Upper lobe of right lung (tissue), 1 donor: Measurements from ENCODE around the gene COL5A1. TPM values are rescaled to one million over a fixed set of nuclear protein-coding genes. Genes with fewer than 3 reads are reported as not detected.

ENCODE experiments used
- ATAC-seq: fragments of 200-7000 bp; cut with Tn5 transposase; one replicate; pipeline ENCODE4 v1.9.1; 2020; ENCODE audit warnings: mild to moderate bottlenecking, moderate library complexity
- DNase-seq: peaks from one replicate; pipeline ENCODE4 v3.0.0-alpha.2; 2020
- H3K27ac ChIP-seq: fragments of 200-600 bp; one replicate; pipeline ENCODE4 v1.8.0; 2022
- H3K27me3 ChIP-seq: fragments of 200-600 bp; one replicate; pipeline ENCODE4 v1.8.0; 2022; ENCODE audit warnings: mild to moderate bottlenecking
- H3K36me3 ChIP-seq: fragments of 200-600 bp; one replicate; pipeline ENCODE4 v1.8.0; 2022
- H3K4me1 ChIP-seq: fragments of 200-600 bp; one replicate; pipeline ENCODE4 v1.8.0; 2022
- H3K4me3 ChIP-seq: fragments of 200-600 bp; one replicate; pipeline ENCODE4 v1.8.0; 2022; ENCODE audit warnings: mild to moderate bottlenecking
- H3K9me3 ChIP-seq: fragments of 200-600 bp; one replicate; pipeline ENCODE4 v1.8.0; 2022
- CTCF ChIP-seq: fragments of 200-600 bp; IDR thresholded peaks from one replicate; pipeline ENCODE4 v1.8.0; 2022; ENCODE audit warnings: antibody characterized with exemption
- intact Hi-C: fragments of 100-400 bp; cut with DNase I; formaldehyde crosslinking; loops from one replicate; pipeline ENCODE4 v1.11.0; 2022
- total RNA-seq: library from RNA; stranded (reverse); fragmentation: NEBNext Ultra II Directional; extraction: Animal tissue kit (Norgen Biotek cat#: 25700); gene quantifications from one replicate; pipeline ENCODE4 v1.2.1, GENCODE V29; 2021
- donor health status: DM: no; HTN: yes; CAD: no; lungs with severe emphysema.

The COL5A1 gene
- total RNA-seq, 1 donor from 2014 or later: 37.8 TPM

GRCh38 chr9:134809292-134809691, 167.7 kb downstream of the COL5A1 start:
- no peaks in the 10 kb centered on the region for H3K4me1 ChIP-seq
- H3K36me3 ChIP-seq: no peaks in the 10 kb centered on the region
- intact Hi-C loops: no loop called here
- H3K9me3 ChIP-seq: no peaks in the 10 kb centered on the region
- no peak for TF ChIP-seq CTCF
- no peak for DNase-seq
- no peak overlapping the region for H3K4me3 ChIP-seq
- H3K27ac ChIP-seq: no peak overlapping the region
- H3K27me3 ChIP-seq: no peaks in the 10 kb centered on the region
- no peak for ATAC-seq

- no peaks in the 10 kb centered on the region for H3K27me3 ChIP-seq
These were observed 168.2 kb downstream of the COL5A1 start for GRCh38 chr9:134809826-134810225.

GRCh38 chr9:134811079-134811672, 169.6 kb downstream of the COL5A1 start:
- no peak for DNase-seq
- intact Hi-C loops: no loop called here
- H3K36me3 ChIP-seq: peaks cover 2% of the 10 kb centered on the region

More at GRCh38 chr9:134809826-134810225, 168.2 kb downstream of the COL5A1 start:
- ATAC-seq (no peak), DNase-seq (no peak)
- H3K36me3 ChIP-seq: no peaks in the 10 kb centered on the region
- intact Hi-C loops: no loop called here
- no peak for TF ChIP-seq CTCF
- no peaks in the 10 kb centered on the region for H3K4me1 ChIP-seq
- H3K9me3 ChIP-seq: no peaks in the 10 kb centered on the region
- no peak overlapping the region for H3K4me3 ChIP-seq
- H3K27ac ChIP-seq: no peak overlapping the region

GRCh38 chr9:134811673-134812342, 170.2 kb downstream of the COL5A1 start:
- no peak for ATAC-seq
- TF ChIP-seq CTCF: no peak
- no peak overlapping the region for H3K27ac ChIP-seq
- no peak overlapping the region for H3K4me3 ChIP-seq
- H3K9me3 ChIP-seq: no peaks in the 10 kb centered on the region
- no peak for DNase-seq
- H3K36me3 ChIP-seq: peaks cover 6% of the 10 kb centered on the region
- intact Hi-C loops: no loop called here
- H3K27me3 ChIP-seq: no peaks in the 10 kb centered on the region
- no peaks in the 10 kb centered on the region for H3K4me1 ChIP-seq

More at GRCh38 chr9:134811079-134811672, 169.6 kb downstream of the COL5A1 start:
- Histone ChIP-seq H3K27me3 (no peaks in the 10 kb centered on the region), H3K27ac (no peak overlapping the region), H3K4me3 (no peak overlapping the region), H3K9me3 (no peaks in the 10 kb centered on the region), H3K4me1 (no peaks in the 10 kb centered on the region)
- ATAC-seq: no peak
- no peak for TF ChIP-seq CTCF

- peaks cover 6% of the 10 kb centered on the region for H3K36me3 ChIP-seq
- no peaks in the 10 kb centered on the region for H3K9me3 ChIP-seq
- H3K27ac ChIP-seq: no peak overlapping the region
- no peak for DNase-seq
- intact Hi-C loops: no loop called here
- H3K27me3 ChIP-seq: no peaks in the 10 kb centered on the region
- no peak for TF ChIP-seq CTCF
- H3K4me3 ChIP-seq: no peak overlapping the region
- ATAC-seq: no peak
- no peaks in the 10 kb centered on the region for H3K4me1 ChIP-seq
These were observed 170.7 kb downstream of the COL5A1 start for GRCh38 chr9:134812343-134812673.
